ENCODE data around the gene CENPU. TPM values are rescaled to one million over a fixed set of nuclear protein-coding genes. Genes with fewer than 3 reads are reported as not detected.

The CENPU gene
- total RNA-seq (2021; fragmentation: NEBNext Ultra II Directional; extraction: Animal tissue kit (Norgen Biotek cat#: 25700)): 122 and 124 TPM in 2 replicates
- polyA plus RNA-seq (2011; rRNA removed): 17.1 and 32.1 TPM in 2 replicates
- 61.9 TPM for polyA plus RNA-seq (2011; cell fraction: cytosol; rRNA removed)
- polyA plus RNA-seq (2011; cell fraction: nucleus; rRNA removed): 15.2 TPM
- polyA plus RNA-seq (2012, experiment 1 of 2): 62.2 to 125 TPM (median 71.0 TPM) in 4 replicates
- polyA plus RNA-seq (2012, experiment 2 of 2): 7.8 TPM
- polyA plus RNA-seq (2013, experiment 1 of 2): 86.0 TPM
- polyA plus RNA-seq (2013, experiment 2 of 2): 83.5 TPM
- 20.0 and 33.6 TPM in 2 replicates for polyA minus RNA-seq (2011; rRNA and poly(A)+ RNA removed)
- polyA minus RNA-seq (2011; cell fraction: cytosol; rRNA and poly(A)+ RNA removed): 25.9 TPM
- 44.5 TPM for polyA minus RNA-seq (2011; cell fraction: nucleus; rRNA and poly(A)+ RNA removed)
- long read RNA-seq, experiment 1, transcript CENPU-202 (2 exons, 723 nt): minor isoform, 8 of 153 reads
- long read RNA-seq, experiment 1, transcript CENPU-201 (13 exons, 1,998 nt): major isoform, 40 of 153 reads
- long read RNA-seq, experiment 1, partial matches to known transcripts: 60 of 153 reads
- long read RNA-seq, experiment 1, other reads (novel, unspliced or antisense): 38 of 153 reads
- long read RNA-seq, experiment 2, transcript CENPU-201 (13 exons, 1,998 nt): major isoform, 201 of 237 reads
- long read RNA-seq, experiment 2, partial matches to known transcripts: 14 of 237 reads
- long read RNA-seq, experiment 2, other reads (novel, unspliced or antisense): 19 of 237 reads

GRCh38 chr4:184733654-184734524 lies at the start of gene CENPU:
Gene CENPU (minus strand): TSS chr4:184734096. CDS start chr4:184734062, 34 bp downstream.
- Histone ChIP-seq H3K27ac (ENCODE audit: low read depth, low read length) (peak within 1 kb of the TSS; percentile 93), H4K8ac (ENCODE audit: extremely low read depth, insufficient read depth, low read length) (peak within 1 kb of the TSS; percentile 97; the same call in 1 of the 2 replicates), H3K79me1 (ENCODE audit: low read depth, low read length) (peaks cover 4% of the 10 kb centered on the region; the same call in 1 of the 2 replicates), H2BK12ac (ENCODE audit: low read depth, low read length) (0 out of 2 replicates have a peak within 1 kb of the TSS, but pooled peaks have one; percentile 75), H3K23me2 (ENCODE audit: low read depth, low read length) (peaks cover 1% of the 10 kb centered on the region; the same call in 1 of the 2 replicates), H3K9me3 (ENCODE audit: insufficient read depth in 2 of 2, low read depth in 1 of 2, low read length in 1 of 2) (no peaks in the 10 kb centered on the region; a peak in 1 of 4 replicates), H4K5ac (ENCODE audit: insufficient read length, low read depth, low read length) (peak within 1 kb of the TSS; percentile 51), H2AK5ac (ENCODE audit: low read depth, low read length) (peak within 1 kb of the TSS; percentile 87; the same call in 1 of the 2 replicates), H3K23ac (ENCODE audit: insufficient read length) (peak within 1 kb of the TSS; percentile 86), H2AFZ (ENCODE audit: low read length) (no peak within 1 kb of the TSS), H2BK15ac (ENCODE audit: low read length) (no peak within 1 kb of the TSS), H3K36me3 (ENCODE audit: control insufficient read depth in 2 of 4, insufficient read depth in 4 of 4, low read length in 3 of 4) (peaks cover 10 to 24% (median 14%) of the 10 kb centered on the region in 4 experiments), H3K4me3 (ENCODE audit: extremely low read depth in 1 of 4, insufficient read depth in 2 of 4, low read depth in 3 of 4, low read length in 4 of 4) (peak within 1 kb of the TSS; percentile 92 to 99 (median 98)), H4K91ac (replicated peaks; ENCODE audit: insufficient read length, low read length) (peak within 1 kb of the TSS; percentile 56), H3K4me1 (replicated peaks in 1 of 4; ENCODE audit: control insufficient read depth in 3 of 4, insufficient read depth in 4 of 4, low read length in 3 of 4) (peaks cover 0 to 8% (median 3%) of the 10 kb centered on the region in 4 experiments; a peak in 4 of 7 replicates), H3K56ac (replicated peaks; ENCODE audit: insufficient read length, low read depth, low read length) (peak within 1 kb of the TSS; percentile 52), H3K4me2 (ENCODE audit: insufficient read depth in 1 of 2, low read depth in 2 of 2, low read length in 2 of 2) (peak within 1 kb of the TSS; percentile 68 to 78), H3K14ac (ENCODE audit: insufficient read length) (peak within 1 kb of the TSS; percentile 14), H3K18ac (ENCODE audit: extremely low read depth, low read length) (peak within 1 kb of the TSS; percentile 96), H2BK5ac (ENCODE audit: low read depth, low read length) (peak within 1 kb of the TSS; percentile 82), H3K9ac (replicated peaks in 1 of 4; ENCODE audit: extremely low read depth in 1 of 4, low read depth in 3 of 4, low read length in 3 of 4) (peak within 1 kb of the TSS; percentile 98), H3K4ac (replicated peaks; ENCODE audit: insufficient read length, low read depth, low read length) (no peak within 1 kb of the TSS), H2BK120ac (replicated peaks; ENCODE audit: low read depth, low read length) (no peak within 1 kb of the TSS), H3K27me3 (replicated peaks in 1 of 4; ENCODE audit: control insufficient read depth in 3 of 4, extremely low read depth in 1 of 4, insufficient read depth in 3 of 4, low read length in 3 of 4) (no peaks in the 10 kb centered on the region), H2BK20ac (ENCODE audit: low read length) (no peak within 1 kb of the TSS), H3K79me2 (ENCODE audit: control insufficient read depth in 1 of 2, insufficient read depth in 2 of 2, low read length in 2 of 2) (peaks cover 8 to 49% of the 10 kb centered on the region in 2 experiments), H4K20me1 (replicated peaks in 1 of 2; ENCODE audit: control insufficient read depth in 1 of 2, insufficient read depth in 2 of 2, low read length in 2 of 2) (peaks cover 2 to 9% of the 10 kb centered on the region in 2 experiments)
- WGBS, 2 experiments (ENCODE audit: extremely low coverage in 1 of 2, insufficient coverage in 1 of 2, insufficient read length in 1 of 2, insufficient replicate concordance in 2 of 2, low coverage in 1 of 2, low lambda C conversion rate in 2 of 2, missing lambda C conversion rate in 1 of 2): 2% methylated on average over 68 of the region's 69 CpGs; no CpG with 5 or more reads in 1 of the 2 experiments
- CTCF ChIA-PET (ENCODE audit: partially characterized antibody): interaction anchor here (0.6 to 1.6 kb wide), 3 partner anchors 274 to 451 kb away, joined by 3 to 4 read pairs (median 4); no protein-coding TSS in a partner anchor
- POLR2A ChIA-PET (ENCODE audit: partially characterized antibody): interaction anchor here (0.5 to 2.1 kb wide), 27 partner anchors 11 to 781 kb away, joined by 3 to 20 read pairs (median 4); partner anchors contain the start of genes IRF2, PRIMPOL and UFSP2
- DNase-seq (ENCODE audit: low read depth in 1 of 2, low spot score in 2 of 2) (peak; percentile 97 to 99), FAIRE-seq (peak; percentile 74)
- TF ChIP-seq HDAC2 (IDR thresholded peaks at IDR 0.05; ENCODE audit: borderline replicate concordance in 1 of 2, low read depth in 2 of 2, low read length in 2 of 2) (no peak; a peak in 1 of 4 replicates), SP2 (IDR thresholded peaks at IDR 0.05; ENCODE audit: low read length) (no peak), FOSL1 (IDR thresholded peaks at IDR 0.05; ENCODE audit: insufficient read depth, low read depth, low read length) (no peak), ASH2L (IDR thresholded peaks at IDR 0.05; ENCODE audit: low read length) (peak; percentile 84), HDAC6 (IDR thresholded peaks at IDR 0.05; ENCODE audit: low read depth, low read length) (no peak), TBP (IDR thresholded peaks at IDR 0.05; ENCODE audit: low read depth, low read length) (peak; percentile 88), CEBPB (IDR thresholded peaks at IDR 0.05; ENCODE audit: low read depth, low read length) (peak; percentile 42; the same call in 1 of the 2 replicates)

All from H1 (cell line).